BE2C (cell line): ENCODE data around the gene AKR1B1.

Experiments
- DNase-seq: peaks from one replicate; pipeline ENCODE4 v3.0.0-alpha.2; 2020
- H3K27me3 ChIP-seq: fragments of 250-450 bp; sonication (Bioruptor Pico); 2 replicates; pipeline ENCODE4 v1.5.1; 2020; ENCODE audit warnings: mild to moderate bottlenecking
- H3K36me3 ChIP-seq: fragments of 250-450 bp; sonication (Bioruptor Pico); 2 replicates; pipeline ENCODE4 v1.5.1; 2020; ENCODE audit warnings: mild to moderate bottlenecking
- H3K4me1 ChIP-seq: fragments of 250-450 bp; sonication (Bioruptor Pico); 2 replicates; pipeline ENCODE4 v1.5.1; 2020
- H3K4me3 ChIP-seq: 2 replicates; pipeline ENCODE4 v1.5.1; 2011; ENCODE audit warnings: low read depth, low read length
- H3K9me3 ChIP-seq: fragments of 250-450 bp; sonication (Bioruptor Pico); 2 replicates; pipeline ENCODE4 v1.5.1; 2020
- CTCF ChIP-seq: IDR thresholded peaks from 2 replicates; pipeline ENCODE4 v1.5.1; 2012; ENCODE audit warnings: mild to moderate bottlenecking, low read depth, low read length

Gene AKR1B1

DNA sequence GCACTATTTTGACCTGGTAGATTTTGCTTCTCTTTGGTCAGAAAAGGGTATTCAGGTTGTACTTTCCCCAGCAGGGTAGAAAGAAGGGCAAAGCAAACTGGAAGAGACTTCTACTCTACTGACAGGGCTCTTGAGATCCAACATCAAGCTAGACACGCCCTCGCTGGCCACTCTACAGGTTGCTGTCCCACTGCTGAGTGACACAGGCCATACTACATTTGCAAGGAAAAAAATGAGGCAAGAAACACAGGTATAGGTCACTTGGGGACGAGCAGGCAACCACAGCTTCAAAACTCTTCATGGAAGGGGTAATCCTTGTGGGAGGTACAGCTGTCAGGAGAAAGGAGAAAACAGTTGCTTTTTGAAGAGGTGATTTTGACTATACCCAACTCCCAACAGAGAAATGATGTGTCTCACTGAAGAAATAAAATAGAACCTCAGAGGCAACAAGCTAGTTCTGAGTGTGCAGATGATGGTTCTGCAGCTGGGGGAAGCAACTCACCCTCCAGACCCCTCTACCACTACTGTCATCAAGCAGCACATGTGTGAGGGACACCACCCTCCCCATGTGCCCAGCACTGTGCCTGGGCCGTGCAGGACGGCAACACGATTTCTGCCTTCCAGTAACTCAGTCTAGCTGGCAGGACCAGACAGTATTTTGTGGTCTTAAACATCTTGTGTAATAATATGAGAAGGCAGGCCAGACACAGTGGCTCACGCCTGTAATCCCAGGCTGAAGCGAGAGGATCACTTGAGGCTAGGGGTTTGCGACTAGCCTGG lies 16.3 kb downstream of the AKR1B1 start:
- no peaks in the 10 kb centered on the region for H3K9me3 ChIP-seq
- H3K36me3 ChIP-seq: peaks cover 34% of the 10 kb centered on the region
- DNase-seq: no peak
- H3K4me1 ChIP-seq: no peaks in the 10 kb centered on the region
- no peaks in the 10 kb centered on the region for H3K27me3 ChIP-seq
- no peak for TF ChIP-seq CTCF
- no peak overlapping the region for H3K4me3 ChIP-seq

DNA sequence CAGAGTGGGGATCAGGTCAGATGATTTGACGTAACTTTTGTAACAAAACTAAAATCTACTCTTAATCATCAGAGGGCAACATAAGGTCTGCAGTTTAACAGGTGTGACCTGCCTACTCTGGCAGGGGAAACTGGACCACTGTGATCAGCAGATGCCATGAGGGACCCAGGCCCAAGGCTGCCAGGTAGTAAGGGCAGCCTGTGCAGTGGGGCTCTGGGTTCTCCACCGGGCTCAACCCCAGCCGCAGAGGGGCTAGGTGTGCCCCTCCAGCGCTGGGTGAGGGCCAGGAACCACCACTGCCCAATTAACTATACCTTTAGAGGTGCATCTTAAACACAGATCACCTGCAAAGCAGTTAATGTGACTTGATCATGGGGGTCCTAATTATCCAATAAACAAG lies 17.6 kb downstream of the AKR1B1 start:
- Histone ChIP-seq H3K4me1 (no peaks in the 10 kb centered on the region), H3K9me3 (no peaks in the 10 kb centered on the region), H3K27me3 (no peaks in the 10 kb centered on the region), H3K4me3 (no peak overlapping the region), H3K36me3 (peaks cover 23% of the 10 kb centered on the region)
- no peak for TF ChIP-seq CTCF
- DNase-seq: no peak

GRCh38 chr7:134440476-134440875 lies 18.4 kb downstream of the AKR1B1 start:
- H3K9me3 ChIP-seq: no peaks in the 10 kb centered on the region
- TF ChIP-seq CTCF: no peak
- DNase-seq: no peak
- no peak overlapping the region for H3K4me3 ChIP-seq
- H3K4me1 ChIP-seq: no peaks in the 10 kb centered on the region
- H3K27me3 ChIP-seq: no peaks in the 10 kb centered on the region
- H3K36me3 ChIP-seq: peaks cover 19% of the 10 kb centered on the region

GRCh38 chr7:134440067-134440466 lies 18.8 kb downstream of the AKR1B1 start:
- Histone ChIP-seq H3K36me3 (peaks cover 15% of the 10 kb centered on the region), H3K4me1 (no peaks in the 10 kb centered on the region), H3K4me3 (no peak overlapping the region), H3K9me3 (no peaks in the 10 kb centered on the region), H3K27me3 (no peaks in the 10 kb centered on the region)
- TF ChIP-seq CTCF: no peak
- DNase-seq: no peak

DNA sequence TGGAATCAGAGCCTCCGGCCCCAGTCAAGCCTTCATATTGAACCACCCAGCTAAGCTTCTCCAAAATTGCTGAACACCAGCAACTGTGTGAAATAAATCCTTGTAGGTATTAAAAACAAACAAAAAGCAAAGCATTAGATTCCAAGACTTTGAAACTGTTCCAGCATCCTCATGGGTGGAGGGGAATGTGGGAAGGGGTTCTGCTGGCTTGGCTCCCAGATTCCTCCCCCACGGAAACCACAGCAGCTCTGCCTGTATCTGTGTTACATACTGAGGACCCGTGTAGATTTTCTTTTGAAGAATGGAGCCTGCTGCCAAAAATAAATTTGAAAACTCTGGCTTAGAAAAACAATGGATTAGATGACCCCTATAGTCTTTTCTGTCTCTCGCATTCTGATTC lies 20.0 kb downstream of the AKR1B1 start:
- TF ChIP-seq CTCF: no peak
- Histone ChIP-seq H3K4me3 (no peak overlapping the region), H3K27me3 (no peaks in the 10 kb centered on the region), H3K4me1 (no peaks in the 10 kb centered on the region), H3K36me3 (peaks cover 6% of the 10 kb centered on the region), H3K9me3 (no peaks in the 10 kb centered on the region)
- no peak for DNase-seq

- no peaks in the 10 kb centered on the region for H3K36me3 ChIP-seq
- no peaks in the 10 kb centered on the region for H3K4me1 ChIP-seq
- no peak for DNase-seq
- no peak for TF ChIP-seq CTCF
- H3K27me3 ChIP-seq: no peaks in the 10 kb centered on the region
- no peaks in the 10 kb centered on the region for H3K9me3 ChIP-seq
- no peak overlapping the region for H3K4me3 ChIP-seq
Observed at GRCh38 chr7:134435161-134435920, 23.6 kb downstream of the AKR1B1 start.
